ENCODE measurements around the gene TPPP2. TPM values are rescaled to one million over a fixed set of nuclear protein-coding genes. Genes with fewer than 3 reads are reported as not detected.

The TPPP2 gene
- total RNA-seq, 2 donors from 2014 or later, result 0.73 to 1.7 TPM

DNA sequence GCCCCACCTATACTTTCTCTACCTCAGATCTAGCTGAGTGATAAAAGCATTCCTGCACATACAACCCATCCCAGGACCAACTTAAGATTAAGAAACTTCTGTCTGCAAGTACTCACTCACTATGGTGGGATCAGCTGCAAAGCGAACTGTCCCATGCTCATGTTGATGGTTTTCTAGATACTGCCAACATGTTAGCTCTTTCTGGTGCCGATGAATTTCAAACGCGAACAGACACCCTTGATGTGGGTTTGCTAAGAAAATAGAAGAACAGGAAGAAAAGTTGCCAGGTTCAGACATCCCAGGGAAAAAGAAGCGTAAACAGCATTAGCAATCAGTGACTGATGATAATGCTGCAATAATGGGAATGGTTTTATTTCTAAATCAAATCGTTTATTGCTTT is 32.5 kb upstream of the TPPP2 start:
- Mint-ChIP-seq H3K36me3 (ENCODE audit: low read depth) (peaks cover 36% of the 10 kb centered on the region), H3K4me1 (peaks cover 25% of the 10 kb centered on the region), H3K27ac (no peak overlapping the region), H3K27me3 (ENCODE audit: insufficient read depth) (no peaks in the 10 kb centered on the region), H3K9me3 (no peaks in the 10 kb centered on the region), H3K4me3 (no peak overlapping the region)
- WGBS, 2 experiments (ENCODE audit: insufficient coverage in 1 of 2, insufficient read length in 1 of 2), result 93% methylated on average over 5 of the region's 6 CpGs
- no peak overlapping the region for H3K9ac ChIP-seq (ENCODE audit: extremely low read depth, low read length, poor library complexity, severe bottlenecking)
- no peaks in the 10 kb centered on the region for H3K27me3 ChIP-seq (ENCODE audit: control insufficient read depth, insufficient read depth, low read length, poor library complexity, severe bottlenecking)
- no peak overlapping the region for H3K27ac ChIP-seq (ENCODE audit: low read depth, low read length)
- TF ChIP-seq, protein P1, sequence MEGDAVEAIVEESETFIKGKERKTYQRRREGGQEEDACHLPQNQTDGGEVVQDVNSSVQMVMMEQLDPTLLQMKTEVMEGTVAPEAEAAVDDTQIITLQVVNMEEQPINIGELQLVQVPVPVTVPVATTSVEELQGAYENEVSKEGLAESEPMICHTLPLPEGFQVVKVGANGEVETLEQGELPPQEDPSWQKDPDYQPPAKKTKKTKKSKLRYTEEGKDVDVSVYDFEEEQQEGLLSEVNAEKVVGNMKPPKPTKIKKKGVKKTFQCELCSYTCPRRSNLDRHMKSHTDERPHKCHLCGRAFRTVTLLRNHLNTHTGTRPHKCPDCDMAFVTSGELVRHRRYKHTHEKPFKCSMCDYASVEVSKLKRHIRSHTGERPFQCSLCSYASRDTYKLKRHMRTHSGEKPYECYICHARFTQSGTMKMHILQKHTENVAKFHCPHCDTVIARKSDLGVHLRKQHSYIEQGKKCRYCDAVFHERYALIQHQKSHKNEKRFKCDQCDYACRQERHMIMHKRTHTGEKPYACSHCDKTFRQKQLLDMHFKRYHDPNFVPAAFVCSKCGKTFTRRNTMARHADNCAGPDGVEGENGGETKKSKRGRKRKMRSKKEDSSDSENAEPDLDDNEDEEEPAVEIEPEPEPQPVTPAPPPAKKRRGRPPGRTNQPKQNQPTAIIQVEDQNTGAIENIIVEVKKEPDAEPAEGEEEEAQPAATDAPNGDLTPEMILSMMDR (conservative IDR thresholded peaks at IDR 0.05), result no peak
- H3K36me3 ChIP-seq (ENCODE audit: control insufficient read depth, insufficient read depth, low read length), result peaks cover 49% of the 10 kb centered on the region
- H3K4me1 ChIP-seq (ENCODE audit: control insufficient read depth, insufficient read depth, low read length), result peaks cover 4% of the 10 kb centered on the region
- DNase-seq, result peak; percentile 22
- no peak overlapping the region for H3K4me3 ChIP-seq (ENCODE audit: low read length)
- H3K9me3 ChIP-seq (ENCODE audit: control insufficient read depth, low read length), result no peaks in the 10 kb centered on the region

DNA sequence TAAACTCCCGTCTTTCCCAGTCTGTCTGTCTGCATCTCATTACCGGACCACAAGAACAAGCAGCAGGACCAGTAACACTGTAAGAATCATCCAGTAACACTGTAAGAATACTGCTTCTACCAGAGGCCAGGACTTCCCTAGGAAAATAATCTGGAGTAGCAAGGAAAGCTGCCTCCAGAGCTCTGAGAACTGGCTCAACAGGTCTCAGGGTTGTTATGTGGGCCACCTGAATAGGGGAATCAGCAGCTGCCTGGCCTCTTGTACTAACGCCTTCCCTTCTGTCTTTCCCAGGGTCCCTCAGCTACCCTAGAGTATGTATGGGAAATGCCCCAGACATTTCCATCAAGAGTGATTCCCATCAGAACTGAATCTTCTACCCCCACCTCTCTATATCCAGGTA is 31.9 kb upstream of the TPPP2 start:
- peaks cover 26% of the 10 kb centered on the region for H3K4me1 Mint-ChIP-seq
- no peaks in the 10 kb centered on the region for H3K27me3 Mint-ChIP-seq (ENCODE audit: insufficient read depth)
- Histone ChIP-seq H3K4me1 (ENCODE audit: control insufficient read depth, insufficient read depth, low read length) (peaks cover 4% of the 10 kb centered on the region), H3K27me3 (ENCODE audit: control insufficient read depth, insufficient read depth, low read length, poor library complexity, severe bottlenecking) (no peaks in the 10 kb centered on the region), H3K9me3 (ENCODE audit: control insufficient read depth, low read length) (no peaks in the 10 kb centered on the region), H3K4me3 (ENCODE audit: low read length) (no peak overlapping the region), H3K9ac (ENCODE audit: extremely low read depth, low read length, poor library complexity, severe bottlenecking) (no peak overlapping the region), H3K36me3 (ENCODE audit: control insufficient read depth, insufficient read depth, low read length) (peaks cover 43% of the 10 kb centered on the region), H3K27ac (ENCODE audit: low read depth, low read length) (no peak overlapping the region)
- TF ChIP-seq, protein P1 (conservative IDR thresholded peaks at IDR 0.05), result no peak
- H3K36me3 Mint-ChIP-seq (ENCODE audit: low read depth), result peaks cover 31% of the 10 kb centered on the region
- 85 to 86% methylated on average over 3 of the region's 3 CpGs for whole genome bisulfite sequencing, 2 experiments (ENCODE audit: insufficient coverage in 1 of 2, insufficient read length in 1 of 2)
- no peaks in the 10 kb centered on the region for H3K9me3 Mint-ChIP-seq
- no peak overlapping the region for H3K4me3 Mint-ChIP-seq
- peak overlapping the region; percentile 27 for H3K27ac Mint-ChIP-seq
- DNase-seq, result peak; percentile 46

DNA sequence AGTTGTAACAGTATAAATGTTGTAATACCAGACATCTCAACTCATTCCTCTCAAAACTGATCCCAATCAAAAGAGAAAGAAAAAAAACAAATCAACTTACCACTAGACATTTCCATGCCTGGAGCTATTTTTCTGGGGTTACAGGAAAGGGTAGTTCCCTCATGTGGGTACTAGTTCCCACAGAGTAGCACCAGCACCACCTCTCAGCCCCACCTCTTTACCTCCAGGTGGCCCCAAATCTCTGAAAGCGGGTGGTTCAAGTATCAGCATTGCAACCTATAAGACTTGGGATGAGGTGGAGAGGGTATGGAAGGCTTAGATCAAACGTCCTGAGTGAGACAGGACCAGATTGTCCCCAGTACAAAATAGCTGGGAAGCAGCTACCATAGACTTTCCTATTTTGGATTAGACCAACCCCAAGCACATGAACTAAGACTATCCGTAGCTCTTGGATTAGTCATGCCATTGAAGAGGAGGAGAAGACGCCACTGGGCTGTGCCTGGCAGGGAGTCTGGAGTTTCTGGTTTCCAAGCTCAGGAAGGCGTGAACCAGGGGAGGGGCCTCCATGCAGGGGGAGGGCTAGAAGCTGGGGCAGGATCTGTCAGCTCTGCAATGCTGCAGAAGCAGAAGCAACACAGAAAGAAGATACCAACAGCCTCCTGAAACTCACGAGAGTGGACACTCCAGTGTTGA is 31.2 kb upstream of the TPPP2 start, which contains the start of gene SLC39A2:
Gene SLC39A2, plus strand, starts transcription at position 620 of the 693 bp plus-strand sequence. CDS start 154 bp downstream, outside the sequence.
- Histone ChIP-seq H3K36me3 (ENCODE audit: control insufficient read depth, insufficient read depth, low read length) (peaks cover 38% of the 10 kb centered on the region), H3K27ac (ENCODE audit: low read depth, low read length) (no peak within 1 kb of the TSS), H3K9me3 (ENCODE audit: control insufficient read depth, low read length) (no peaks in the 10 kb centered on the region), H3K4me3 (ENCODE audit: low read length) (no peak within 1 kb of the TSS), H3K27me3 (ENCODE audit: control insufficient read depth, insufficient read depth, low read length, poor library complexity, severe bottlenecking) (no peaks in the 10 kb centered on the region), H3K4me1 (ENCODE audit: control insufficient read depth, insufficient read depth, low read length) (peaks cover 4% of the 10 kb centered on the region), H3K9ac (ENCODE audit: extremely low read depth, low read length, poor library complexity, severe bottlenecking) (no peak within 1 kb of the TSS)
- DNase-seq, result peak; percentile 92
- Mint-ChIP-seq H3K4me1 (peaks cover 31% of the 10 kb centered on the region), H3K27ac (peak within 1 kb of the TSS; percentile 27), H3K9me3 (no peaks in the 10 kb centered on the region), H3K36me3 (ENCODE audit: low read depth) (peaks cover 29% of the 10 kb centered on the region), H3K4me3 (no peak within 1 kb of the TSS), H3K27me3 (ENCODE audit: insufficient read depth) (no peaks in the 10 kb centered on the region)
- 27 to 41% methylated on average over 4 to 6 of the region's 6 CpGs for WGBS, 2 experiments (ENCODE audit: insufficient coverage in 1 of 2, insufficient read length in 1 of 2)
- TF ChIP-seq, protein P1 (conservative IDR thresholded peaks at IDR 0.05), result no peak
